Panc1 (cell line): Measurements from ENCODE around the gene SUGCT.
"Not testable (repeated sequence)": the region's sequence is repeated elsewhere in the genome, so short reads cannot be mapped to it uniquely, and the experiment has no call there.

Experiments
- CTCF ChIP-seq: fragments of 450-650 bp; IDR thresholded peaks from 2 replicates; pipeline ENCODE4 v1.5.1; 2017; ENCODE audit warnings: mild to moderate bottlenecking
- POLR2AphosphoS5 ChIP-seq: IDR thresholded peaks from 2 replicates; pipeline ENCODE4 v1.6.1; 2012; ENCODE audit warnings: mild to moderate bottlenecking, low read depth, low read length, moderate library complexity

DNA sequence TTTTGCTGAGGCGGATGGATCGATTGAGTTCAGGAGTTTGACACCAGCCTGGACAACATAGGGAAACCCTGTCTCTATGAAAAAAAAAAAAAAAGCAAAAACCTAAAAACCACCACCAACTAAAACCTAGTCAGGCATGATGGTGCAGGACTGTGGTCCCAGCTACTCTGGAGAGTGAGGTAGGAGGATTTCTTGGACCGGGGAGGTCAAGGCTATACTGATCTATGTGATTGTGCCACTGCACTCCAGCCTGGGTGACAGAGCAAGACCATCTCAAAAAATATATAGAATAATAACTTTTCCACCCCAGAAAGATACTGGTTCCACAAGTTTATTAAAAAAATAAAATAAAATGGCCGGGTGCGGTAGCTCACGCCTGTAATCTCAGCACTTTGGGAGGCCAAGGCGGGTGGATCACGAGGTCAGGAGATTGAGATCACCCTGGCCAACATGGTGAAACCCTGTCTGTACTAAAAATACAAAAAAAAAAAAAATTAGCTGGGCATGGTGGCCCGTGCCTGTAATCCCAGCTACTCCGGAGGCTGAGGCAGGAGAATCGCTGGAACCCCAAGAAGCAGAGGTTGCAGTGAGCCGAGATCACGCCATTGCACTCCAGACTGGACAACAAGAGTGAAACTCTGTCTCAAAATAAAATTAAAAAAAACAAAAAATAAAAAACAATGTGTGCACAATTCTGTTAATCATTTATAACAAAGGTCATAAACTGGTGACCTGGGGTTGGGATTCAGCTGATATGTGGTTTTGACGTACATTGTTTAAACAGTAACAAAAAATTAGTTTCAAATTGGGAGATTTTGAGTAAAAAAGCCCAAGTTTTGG lies 12.5 kb upstream of the SUGCT start:
- TF ChIP-seq POLR2AphosphoS5, CTCF: not testable (repeated sequence)
